Heart left ventricle (tissue), 16 donors: Measurements from ENCODE around the gene LRRC3. TPM values are rescaled to one million over a fixed set of nuclear protein-coding genes. Genes with fewer than 3 reads are reported as not detected.

Experiments used
- ATAC-seq, 4 donors: fragments of 200-7000 bp; cut with Tn5 transposase; one replicate each; pipeline ENCODE4 v1.9.1; 2020 to 2022; ENCODE audit warnings: moderate library complexity in 4 of 4, mild to moderate bottlenecking in 3 of 4, moderate number of reproducible peaks in 1 of 4
- DNase-seq, 5 donors: peaks; one replicate each; pipeline ENCODE4 v3.0.0-alpha.2; 2020
- H3K27ac ChIP-seq, 12 donors: fragments of 200-600 bp; sonication (generic) in 4 of 12; one replicate each; pipeline versions ENCODE4 v1.5.0 to v1.8.0; 2016 to 2022; ENCODE audit warnings: mild to moderate bottlenecking in 2 of 12
- H3K27me3 ChIP-seq, 9 donors: fragments of 200-600 bp; sonication (generic) in 2 of 9; one replicate each; pipeline versions ENCODE4 v1.5.1 to v1.8.0; 2016 to 2022; ENCODE audit warnings: mild to moderate bottlenecking in 3 of 9
- H3K36me3 ChIP-seq, 9 donors: fragments of 200-600 bp; sonication (generic) in 2 of 9; one replicate each; pipeline versions ENCODE4 v1.5.0 to v1.8.0; 2018 to 2022; ENCODE audit warnings: mild to moderate bottlenecking in 2 of 9
- H3K4me1 ChIP-seq, 12 donors: fragments of 200-600 bp; sonication (generic) in 4 of 12; one replicate each; pipeline versions ENCODE4 v1.5.0 to v1.8.0; 2016 to 2022; ENCODE audit warnings: mild to moderate bottlenecking in 3 of 12
- H3K4me3 ChIP-seq, 12 donors: fragments of 200-600 bp; sonication (generic) in 4 of 12; one replicate each; pipeline versions ENCODE4 v1.5.0 to v1.8.0; 2017 to 2022; ENCODE audit warnings: mild to moderate bottlenecking in 9 of 12, moderate library complexity in 4 of 12
- H3K9me3 ChIP-seq, 12 donors: fragments of 200-600 bp; sonication (generic) in 4 of 12; one replicate each; pipeline versions ENCODE4 v1.5.0 to v1.8.0; 2016 to 2022; ENCODE audit warnings: mild to moderate bottlenecking in 1 of 12
- CTCF ChIP-seq, 12 donors: fragments of 200-600 bp; sonication (generic) in 4 of 12; IDR thresholded peaks; one replicate each; pipeline versions ENCODE4 v1.5.0 to v1.8.0; 2018 to 2022; ENCODE audit warnings: antibody characterized with exemption in 12 of 12, mild to moderate bottlenecking in 5 of 12
- POLR2A ChIP-seq, 2 donors: fragments of 450-650 bp; IDR thresholded peaks; one replicate each; pipeline ENCODE4 v1.6.1; 2017; ENCODE audit warnings: antibody characterized with exemption in 2 of 2, mild to moderate bottlenecking in 2 of 2, moderate library complexity in 2 of 2
- WGBS, 4 donors: extraction: QIAGEN DNeasy Blood & Tissue Kit in 2 of 4; methylation state at CpG; one replicate each; pipeline versions ENCODE4 v1.1.5 to v1.1.7; 2013 to 2018; 5-methylcytosine and 5-hydroxymethylcytosine counted together
- intact Hi-C, 10 donors: fragments of 100-400 bp; cut with DNase I; formaldehyde crosslinking; loops; one replicate each; pipeline versions ENCODE4 v1.11.1 to v1.14.2; 2022
- polyA plus RNA-seq, 2 donors: library from polyadenylated mRNA; stranded (reverse); fragments of 200-250 nt; gene quantifications; one replicate each; pipeline ENCODE4 v1.2.3, GENCODE V29; 2013
- total RNA-seq, 9 donors: library from RNA; depleted of rRNA in 2 of 9; stranded (reverse); fragments of >200 nt in 2 of 9; fragmentation: NEBNext Ultra II Directional in 3 of 9; extraction: Animal tissue kit (Norgen Biotek cat#: 25700) in 3 of 9; gene quantifications; one replicate each; pipeline versions ENCODE4 v1.1.0 to v1.2.4, GENCODE V29; 2016 to 2023
- donor health status: ischemic (EF 13 %, LVEDD 7.1; RV severe dilation, severe dysfunction).
- donor health status: healthy with polysubstance abuse.
- donor health status: DM: no; HTN: yes; CAD: no.
- donor health status: DM: no; HTN: no; CAD: no.
- donor health status: ischemic (EF 25% LVEDD 6.9; RV normal size, moderate dysfunction).
- donor health status: ischemic (EF 25% LVEDD 5.7; RV mildly dilated, moderate dysfunction).
- donor health status: healthy.
- donor health status: DM: yes; HTN: yes; CAD: no.
- donor health status: ischemic (EF 35%, LVEDD 5.7; RV mildly dilated, moderate dysfunction).
- donor health status: nonischemic (EF 11% LVEDD 7.7; RV severe dilation, severe dysfunction).
- donor health status: DM: yes; HTN: yes; CAD: no.
- donor health status: PGD.
- donor health status: ischemic (EF 29% LVEDD 5.4; RV normal size, mild dysfunction).
- donor health status: nonischemic (EF 23%, LVEDD 6.1; RV moderate dilation, normal function).

Gene LRRC3
- total and polyA plus RNA-seq, 11 donors: 1.4 to 5.8 (median 2.3) TPM

- DNase-seq: peak in 2 of 5 donors; percentile 21 to 62
- Histone ChIP-seq H3K4me1 (peaks cover 0 to 34% (median 9%) of the 10 kb centered on the region in 12 donors), H3K4me3 (peak overlapping the region in 2 of 12 donors; percentile 1 to 8), H3K27ac (peak overlapping the region in 2 of 12 donors; percentile 16 to 19), H3K36me3 (no peaks in the 10 kb centered on the region), H3K27me3 (peaks cover 0 to 25% (median 0%) of the 10 kb centered on the region in 9 donors), H3K9me3 (peaks cover 0 to 19% (median 5%) of the 10 kb centered on the region in 12 donors)
- intact Hi-C loops: no loop called here
- peak in 2 of 4 donors; percentile 24 to 25 for ATAC-seq
- 35 to 40% (median 38%) methylated on average over 27 of the region's 27 CpGs for WGBS, 4 donors
- TF ChIP-seq CTCF (IDR thresholded peaks at IDR 0.05) (no peak), POLR2A (IDR thresholded peaks at IDR 0.05) (no peak)
Observed at GRCh38 chr21:44496564-44497550, 41.5 kb downstream of the LRRC3 start.

GRCh38 chr21:44497703-44498126 is 42.4 kb downstream of the LRRC3 start:
- ATAC-seq (no peak), DNase-seq (no peak)
- peak overlapping the region in 1 of 12 donors; percentile 16 for H3K27ac ChIP-seq
- intact Hi-C loops: no loop called here
- peaks cover 0 to 12% (median 4%) of the 10 kb centered on the region in 12 donors for H3K9me3 ChIP-seq
- peaks cover 0 to 34% (median 9%) of the 10 kb centered on the region in 12 donors for H3K4me1 ChIP-seq
- WGBS, 4 donors: 59 to 64% (median 61%) methylated on average over 6 of the region's 6 CpGs
- TF ChIP-seq POLR2A (IDR thresholded peaks at IDR 0.05) (no peak), CTCF (IDR thresholded peaks at IDR 0.05) (no peak)
- H3K4me3 ChIP-seq: no peak overlapping the region
- no peaks in the 10 kb centered on the region for H3K36me3 ChIP-seq
- H3K27me3 ChIP-seq: peaks cover 0 to 25% (median 0%) of the 10 kb centered on the region in 9 donors

- Histone ChIP-seq H3K27ac (no peak overlapping the region), H3K36me3 (no peaks in the 10 kb centered on the region), H3K27me3 (peaks cover 0 to 25% (median 0%) of the 10 kb centered on the region in 9 donors), H3K4me3 (no peak overlapping the region), H3K9me3 (peaks cover 0 to 4% (median 0%) of the 10 kb centered on the region in 12 donors), H3K4me1 (peaks cover 0 to 34% (median 9%) of the 10 kb centered on the region in 12 donors)
- 72 to 78% (median 77%) methylated on average over 26 to 27 of the region's 27 CpGs for WGBS, 4 donors
- DNase-seq (peak in 2 of 5 donors; percentile 18 to 42), ATAC-seq (no peak)
- intact Hi-C loops: no loop called here
- TF ChIP-seq CTCF (IDR thresholded peaks at IDR 0.05): no peak
- TF ChIP-seq POLR2A (IDR thresholded peaks at IDR 0.05): no peak
Observed at GRCh38 chr21:44498280-44499210, 43.2 kb downstream of the LRRC3 start.
